Smooth muscle cell (in vitro differentiated cells): ENCODE results near the gene CD47. TPM values are rescaled to one million over a fixed set of nuclear protein-coding genes. Genes with fewer than 3 reads are reported as not detected.

ENCODE experiments used
- DNase-seq: peaks from one replicate; lab custom pipeline; 2025; ENCODE audit not compliant: unreplicated experiment; lab: John Stamatoyannopoulos, UW
- H2AFZ ChIP-seq: fragments of 200-600 bp; sonication (generic); 2 replicates; pipeline ENCODE4 v1.6.0; 2016; ENCODE audit warnings: antibody characterized with exemption, low read depth, mild to moderate bottlenecking
- H3F3A ChIP-seq: fragments of 200-600 bp; sonication (generic); 2 replicates; pipeline ENCODE4 v1.6.0; 2017; ENCODE audit warnings: antibody characterized with exemption, low read depth
- H3K27ac ChIP-seq: fragments of 200-600 bp; sonication (generic); 2 replicates; pipeline ENCODE4 v1.5.1; 2016; ENCODE audit warnings: low read depth, mild to moderate bottlenecking
- H3K27me3 ChIP-seq: fragments of 200-600 bp; sonication (generic); 2 replicates; pipeline ENCODE4 v1.6.1; 2016; ENCODE audit warnings: low read depth, mild to moderate bottlenecking
- H3K36me3 ChIP-seq: fragments of 200-600 bp; sonication (generic); 2 replicates; pipeline ENCODE4 v1.5.1; 2016; ENCODE audit warnings: low read depth
- H3K4me1 ChIP-seq: fragments of 200-600 bp; sonication (generic); 2 replicates; pipeline ENCODE4 v1.5.1; 2016; ENCODE audit warnings: low read depth
- H3K4me2 ChIP-seq: fragments of 200-600 bp; sonication (generic); 2 replicates; pipeline ENCODE4 v1.6.0; 2016; ENCODE audit warnings: mild to moderate bottlenecking
- H3K4me3 ChIP-seq: fragments of 200-600 bp; sonication (generic); 2 replicates; pipeline ENCODE4 v1.5.1; 2016; ENCODE audit warnings: mild to moderate bottlenecking
- H3K79me2 ChIP-seq: fragments of 200-600 bp; sonication (generic); 2 replicates; pipeline ENCODE4 v1.6.0; 2016; ENCODE audit warnings: low read depth, mild to moderate bottlenecking
- H3K9ac ChIP-seq: fragments of 200-600 bp; sonication (generic); 2 replicates; pipeline ENCODE4 v1.6.0; 2016; ENCODE audit warnings: low read depth
- H3K9me3 ChIP-seq: fragments of 200-600 bp; sonication (generic); replicated peaks from 2 replicates; pipeline ENCODE4 v1.5.1; 2016; ENCODE audit warnings: low read depth
- H4K20me1 ChIP-seq: fragments of 200-600 bp; sonication (generic); 2 replicates; pipeline ENCODE4 v1.6.0; 2016; ENCODE audit warnings: low read depth
- WGBS: methylation state at CpG from one replicate; pipeline ENCODE4 v1.1.7; 2016; ENCODE audit warnings: low lambda C conversion rate; 5-methylcytosine and 5-hydroxymethylcytosine counted together
- polyA plus RNA-seq: library from polyadenylated mRNA; unstranded; fragments of >200 nt; fragmentation: Nextera tagmentation; extraction: Ambion mirVana; gene quantifications from 2 replicates; pipeline ENCODE4 v1.2.1, GENCODE V29; 2016
- total RNA-seq: library from RNA; depleted of rRNA; stranded (reverse); fragments of >200 nt; gene quantifications from 2 replicates; pipeline ENCODE4 v1.2.3, GENCODE V29; 2014
- TF ChIP-seq, protein P1 (sequence below): fragments of 200-600 bp; sonication (generic); IDR thresholded peaks from 2 replicates; pipeline ENCODE4 v1.5.1; 2017; ENCODE audit warnings: borderline replicate concordance, mild to moderate bottlenecking, antibody characterized with exemption; ENCODE audit not compliant: insufficient read depth, poor library complexity, severe bottlenecking

Gene CD47
- total and polyA plus RNA-seq, 2 experiments from 2014 or later: 47.1 to 95.6 TPM

DNA sequence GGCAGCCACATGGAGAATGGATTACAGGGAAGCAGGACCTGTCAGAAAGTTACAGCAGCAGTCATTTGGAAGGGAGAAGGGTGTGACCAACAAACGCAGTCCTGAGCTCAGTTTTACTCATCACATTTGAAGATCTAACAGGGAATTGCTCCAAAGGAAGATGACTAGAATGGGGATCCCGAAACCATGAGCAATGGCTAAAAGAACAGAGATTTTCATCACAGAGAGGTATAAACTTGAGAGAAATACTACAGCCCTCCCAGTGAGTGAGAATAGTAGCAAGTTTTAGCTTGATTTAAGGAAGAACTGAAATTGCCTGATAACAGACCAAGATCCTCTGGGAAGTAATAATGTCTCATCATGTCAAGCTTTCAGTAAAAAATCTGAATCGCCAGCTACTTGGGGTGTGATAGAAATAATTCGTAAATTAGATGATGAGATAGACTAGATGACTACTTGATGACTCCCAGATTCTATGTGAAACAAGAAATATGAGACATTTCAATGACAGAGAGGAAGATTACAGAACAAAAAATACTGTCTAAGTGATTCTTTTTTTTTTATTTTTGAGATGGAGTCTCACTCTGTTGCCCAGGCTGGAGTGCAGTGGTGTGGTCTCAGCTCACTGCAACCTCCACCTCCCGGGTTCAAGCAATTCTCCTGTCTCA, 16.9 kb downstream of the CD47 start:
- Histone ChIP-seq H3K36me3 (no peaks in the 10 kb centered on the region), H4K20me1 (peaks cover 7% of the 10 kb centered on the region), H2AFZ (no peak overlapping the region), H3K27ac (no peak overlapping the region), H3K79me2 (no peaks in the 10 kb centered on the region), H3K9me3 (no peaks in the 10 kb centered on the region), H3K4me3 (no peak overlapping the region), H3K9ac (no peak overlapping the region), H3K4me1 (no peaks in the 10 kb centered on the region), H3F3A (no peaks in the 10 kb centered on the region), H3K4me2 (no peak overlapping the region), H3K27me3 (no peaks in the 10 kb centered on the region)
- TF ChIP-seq, protein P1, sequence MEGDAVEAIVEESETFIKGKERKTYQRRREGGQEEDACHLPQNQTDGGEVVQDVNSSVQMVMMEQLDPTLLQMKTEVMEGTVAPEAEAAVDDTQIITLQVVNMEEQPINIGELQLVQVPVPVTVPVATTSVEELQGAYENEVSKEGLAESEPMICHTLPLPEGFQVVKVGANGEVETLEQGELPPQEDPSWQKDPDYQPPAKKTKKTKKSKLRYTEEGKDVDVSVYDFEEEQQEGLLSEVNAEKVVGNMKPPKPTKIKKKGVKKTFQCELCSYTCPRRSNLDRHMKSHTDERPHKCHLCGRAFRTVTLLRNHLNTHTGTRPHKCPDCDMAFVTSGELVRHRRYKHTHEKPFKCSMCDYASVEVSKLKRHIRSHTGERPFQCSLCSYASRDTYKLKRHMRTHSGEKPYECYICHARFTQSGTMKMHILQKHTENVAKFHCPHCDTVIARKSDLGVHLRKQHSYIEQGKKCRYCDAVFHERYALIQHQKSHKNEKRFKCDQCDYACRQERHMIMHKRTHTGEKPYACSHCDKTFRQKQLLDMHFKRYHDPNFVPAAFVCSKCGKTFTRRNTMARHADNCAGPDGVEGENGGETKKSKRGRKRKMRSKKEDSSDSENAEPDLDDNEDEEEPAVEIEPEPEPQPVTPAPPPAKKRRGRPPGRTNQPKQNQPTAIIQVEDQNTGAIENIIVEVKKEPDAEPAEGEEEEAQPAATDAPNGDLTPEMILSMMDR: no peak
- 91% methylated on average over 5 of the region's 5 CpGs for WGBS
- no peak for DNase-seq

DNA sequence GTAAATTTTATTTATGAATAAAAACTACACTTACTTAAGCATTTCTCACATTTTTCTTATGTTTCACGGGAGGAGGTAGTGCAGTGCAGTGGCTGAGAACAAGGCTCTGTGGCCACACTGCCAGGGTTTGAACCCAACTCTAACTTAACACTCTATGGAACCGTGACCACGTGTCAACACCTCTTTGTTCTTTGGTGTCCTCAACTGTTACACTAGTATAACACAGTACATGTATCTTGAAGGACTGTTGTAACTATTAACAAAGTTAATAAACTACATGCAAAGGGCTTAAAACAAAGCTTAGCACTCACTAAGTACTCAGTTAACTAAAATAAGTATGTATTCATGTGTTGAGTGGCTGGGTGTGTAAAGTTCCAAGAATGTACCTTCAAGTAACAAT, 19.5 kb downstream of the CD47 start:
- H3K79me2 ChIP-seq: no peaks in the 10 kb centered on the region
- no peak overlapping the region for H3K4me2 ChIP-seq
- no peaks in the 10 kb centered on the region for H3K9me3 ChIP-seq
- no peaks in the 10 kb centered on the region for H3F3A ChIP-seq
- no peak overlapping the region for H3K27ac ChIP-seq
- TF ChIP-seq, protein P1: no peak
- H3K36me3 ChIP-seq: no peaks in the 10 kb centered on the region
- no peaks in the 10 kb centered on the region for H3K4me1 ChIP-seq
- H3K27me3 ChIP-seq: no peaks in the 10 kb centered on the region
- peaks cover 7% of the 10 kb centered on the region for H4K20me1 ChIP-seq
- H3K9ac ChIP-seq: no peak overlapping the region
- no peak overlapping the region for H2AFZ ChIP-seq
- H3K4me3 ChIP-seq: no peak overlapping the region
- no peak for DNase-seq
- 89% methylated on average over 3 of the region's 3 CpGs for WGBS

GRCh38 chr3:108070356-108070755, 20.5 kb downstream of the CD47 start:
- TF ChIP-seq, protein P1: no peak
- 78% methylated on average over 6 of the region's 6 CpGs for WGBS
- H3K9me3 ChIP-seq: no peaks in the 10 kb centered on the region
- no peak overlapping the region for H3K4me2 ChIP-seq
- H3K4me3 ChIP-seq: no peak overlapping the region
- H3K4me1 ChIP-seq: no peaks in the 10 kb centered on the region
- H3K9ac ChIP-seq: no peak overlapping the region
- H2AFZ ChIP-seq: no peak overlapping the region
- DNase-seq: no peak
- H3F3A ChIP-seq: no peaks in the 10 kb centered on the region
- no peaks in the 10 kb centered on the region for H3K36me3 ChIP-seq
- no peak overlapping the region for H3K27ac ChIP-seq
- H3K79me2 ChIP-seq: no peaks in the 10 kb centered on the region
- H4K20me1 ChIP-seq: peaks cover under 1% of the 10 kb centered on the region
- no peaks in the 10 kb centered on the region for H3K27me3 ChIP-seq

- DNase-seq: no peak
- Histone ChIP-seq H3K4me2 (no peak overlapping the region), H3K27me3 (no peaks in the 10 kb centered on the region), H3F3A (no peaks in the 10 kb centered on the region), H3K4me3 (no peak overlapping the region), H3K79me2 (no peaks in the 10 kb centered on the region), H3K36me3 (no peaks in the 10 kb centered on the region), H3K4me1 (no peaks in the 10 kb centered on the region), H3K9ac (no peak overlapping the region), H2AFZ (no peak overlapping the region), H3K9me3 (no peaks in the 10 kb centered on the region), H3K27ac (no peak overlapping the region), H4K20me1 (no peaks in the 10 kb centered on the region)
- WGBS: 65% methylated on average over 1 of the region's 1 CpG
- TF ChIP-seq, protein P1: no peak
Measured at GRCh38 chr3:108067768-108068167, 23.1 kb downstream of the CD47 start.
